ENCODE measurements around the gene PREB. TPM values are rescaled to one million over a fixed set of nuclear protein-coding genes. Genes with fewer than 3 reads are reported as not detected.

PREB gene
- total and polyA plus RNA-seq, 2 of the 13 experiments (the other 11 are each of a cell fraction or from before 2014, with no cell fraction given), result 112 to 192 TPM

DNA sequence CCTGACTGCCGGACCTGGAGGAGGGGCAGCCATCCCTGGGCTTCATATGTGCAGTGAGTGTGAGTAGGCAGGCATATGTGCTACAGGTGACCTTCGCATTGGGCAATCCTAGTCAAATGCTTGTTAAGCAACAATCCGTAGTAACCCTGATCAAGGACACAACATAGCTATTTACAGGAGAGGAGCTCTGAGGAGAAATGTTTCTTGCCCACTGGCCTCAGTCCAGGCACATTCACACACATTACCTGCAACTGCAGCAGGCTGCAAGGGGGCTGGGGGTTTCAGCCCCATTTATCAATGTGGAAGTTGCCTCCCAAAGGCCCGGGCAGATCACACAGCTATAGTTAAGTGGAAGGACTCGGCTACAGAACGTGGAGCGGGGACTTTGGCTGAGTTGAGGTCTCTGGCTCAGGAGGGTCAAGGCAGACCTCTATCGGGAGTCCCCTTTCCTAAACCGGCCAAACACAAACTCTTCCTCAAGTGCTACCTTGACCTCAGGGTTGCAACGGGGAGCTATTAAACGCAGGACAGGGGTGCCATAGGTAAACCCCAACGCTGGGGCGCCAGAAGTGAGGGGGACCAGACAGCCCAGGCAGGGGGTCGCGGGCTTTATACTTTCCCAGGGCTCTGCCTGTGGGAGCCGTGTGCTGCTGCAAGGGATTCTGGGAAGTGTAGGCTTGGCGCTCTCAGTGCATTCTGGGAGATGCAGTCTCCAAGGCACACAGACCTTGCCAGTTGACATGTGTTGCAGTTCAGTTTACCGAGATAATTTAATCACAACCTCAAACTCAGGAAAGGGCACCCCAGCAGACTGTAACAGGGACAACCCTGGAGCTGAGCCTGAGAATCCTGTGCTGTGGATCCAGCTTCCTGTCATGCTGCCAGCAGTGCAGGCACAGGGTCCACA lies 38.4 kb downstream of the PREB start (continued):
- TF ChIP-seq ZNF207 (IDR thresholded peaks at IDR 0.05; ENCODE audit: borderline replicate concordance) (no peak), IKZF1 (IDR thresholded peaks at IDR 0.05) (no peak), ATF7-NPFF (CRISPR knock-in tag; IDR thresholded peaks at IDR 0.05; ENCODE audit: low read depth) (peak; percentile 79), ZNF605 (CRISPR knock-in tag; IDR thresholded peaks at IDR 0.05) (peak; percentile 89), ZNF564 (CRISPR knock-in tag; IDR thresholded peaks at IDR 0.05) (peak; percentile 96), ZNF598 (CRISPR knock-in tag; IDR thresholded peaks at IDR 0.05; ENCODE audit: borderline replicate concordance) (0 out of 2 replicates have a peak, but pooled peaks have one; percentile 57), AGO1 (IDR thresholded peaks at IDR 0.05; ENCODE audit: low read depth, low read length, poor library complexity, severe bottlenecking) (peak; percentile 53), FOXK1 (CRISPR knock-in tag; IDR thresholded peaks at IDR 0.05; ENCODE audit: borderline replicate concordance, low read depth) (peak; percentile 86), ZNF777 (CRISPR knock-in tag; IDR thresholded peaks at IDR 0.05) (peak; percentile 38; the same call in 1 of the 2 replicates), KLF12 (CRISPR knock-in tag; IDR thresholded peaks at IDR 0.05; ENCODE audit: borderline replicate concordance) (no peak), TFAP4 (IDR thresholded peaks at IDR 0.05; ENCODE audit: borderline replicate concordance, low read depth) (peak; percentile 97), HMGXB4 (CRISPR knock-in tag; IDR thresholded peaks at IDR 0.05; ENCODE audit: borderline replicate concordance in 1 of 2, low read depth in 1 of 2) (peak; percentile 36 to 70; a peak in 3 of 4 replicates), HNRNPL (IDR thresholded peaks at IDR 0.05; ENCODE audit: low read depth, low read length) (0 out of 2 replicates have a peak, but pooled peaks have one; percentile 36), RFX5 (IDR thresholded peaks at IDR 0.05; ENCODE audit: low read depth, low read length) (no peak), TBL1XR1 (IDR thresholded peaks at IDR 0.05; ENCODE audit: borderline replicate concordance, low read length, partially characterized antibody) (peak; percentile 76), ZFP1 (CRISPR knock-in tag; IDR thresholded peaks at IDR 0.05) (peak; percentile 92; the same call in 1 of the 2 replicates), GTF2F1 (IDR thresholded peaks at IDR 0.05; ENCODE audit: low read length) (no peak)
- TF ChIP-seq, protein P1, sequence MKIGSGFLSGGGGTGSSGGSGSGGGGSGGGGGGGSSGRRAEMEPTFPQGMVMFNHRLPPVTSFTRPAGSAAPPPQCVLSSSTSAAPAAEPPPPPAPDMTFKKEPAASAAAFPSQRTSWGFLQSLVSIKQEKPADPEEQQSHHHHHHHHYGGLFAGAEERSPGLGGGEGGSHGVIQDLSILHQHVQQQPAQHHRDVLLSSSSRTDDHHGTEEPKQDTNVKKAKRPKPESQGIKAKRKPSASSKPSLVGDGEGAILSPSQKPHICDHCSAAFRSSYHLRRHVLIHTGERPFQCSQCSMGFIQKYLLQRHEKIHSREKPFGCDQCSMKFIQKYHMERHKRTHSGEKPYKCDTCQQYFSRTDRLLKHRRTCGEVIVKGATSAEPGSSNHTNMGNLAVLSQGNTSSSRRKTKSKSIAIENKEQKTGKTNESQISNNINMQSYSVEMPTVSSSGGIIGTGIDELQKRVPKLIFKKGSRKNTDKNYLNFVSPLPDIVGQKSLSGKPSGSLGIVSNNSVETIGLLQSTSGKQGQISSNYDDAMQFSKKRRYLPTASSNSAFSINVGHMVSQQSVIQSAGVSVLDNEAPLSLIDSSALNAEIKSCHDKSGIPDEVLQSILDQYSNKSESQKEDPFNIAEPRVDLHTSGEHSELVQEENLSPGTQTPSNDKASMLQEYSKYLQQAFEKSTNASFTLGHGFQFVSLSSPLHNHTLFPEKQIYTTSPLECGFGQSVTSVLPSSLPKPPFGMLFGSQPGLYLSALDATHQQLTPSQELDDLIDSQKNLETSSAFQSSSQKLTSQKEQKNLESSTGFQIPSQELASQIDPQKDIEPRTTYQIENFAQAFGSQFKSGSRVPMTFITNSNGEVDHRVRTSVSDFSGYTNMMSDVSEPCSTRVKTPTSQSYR (CRISPR knock-in tag; IDR thresholded peaks at IDR 0.05; ENCODE audit: borderline replicate concordance), result peak; percentile 93
- TF ChIP-seq, protein P2, sequence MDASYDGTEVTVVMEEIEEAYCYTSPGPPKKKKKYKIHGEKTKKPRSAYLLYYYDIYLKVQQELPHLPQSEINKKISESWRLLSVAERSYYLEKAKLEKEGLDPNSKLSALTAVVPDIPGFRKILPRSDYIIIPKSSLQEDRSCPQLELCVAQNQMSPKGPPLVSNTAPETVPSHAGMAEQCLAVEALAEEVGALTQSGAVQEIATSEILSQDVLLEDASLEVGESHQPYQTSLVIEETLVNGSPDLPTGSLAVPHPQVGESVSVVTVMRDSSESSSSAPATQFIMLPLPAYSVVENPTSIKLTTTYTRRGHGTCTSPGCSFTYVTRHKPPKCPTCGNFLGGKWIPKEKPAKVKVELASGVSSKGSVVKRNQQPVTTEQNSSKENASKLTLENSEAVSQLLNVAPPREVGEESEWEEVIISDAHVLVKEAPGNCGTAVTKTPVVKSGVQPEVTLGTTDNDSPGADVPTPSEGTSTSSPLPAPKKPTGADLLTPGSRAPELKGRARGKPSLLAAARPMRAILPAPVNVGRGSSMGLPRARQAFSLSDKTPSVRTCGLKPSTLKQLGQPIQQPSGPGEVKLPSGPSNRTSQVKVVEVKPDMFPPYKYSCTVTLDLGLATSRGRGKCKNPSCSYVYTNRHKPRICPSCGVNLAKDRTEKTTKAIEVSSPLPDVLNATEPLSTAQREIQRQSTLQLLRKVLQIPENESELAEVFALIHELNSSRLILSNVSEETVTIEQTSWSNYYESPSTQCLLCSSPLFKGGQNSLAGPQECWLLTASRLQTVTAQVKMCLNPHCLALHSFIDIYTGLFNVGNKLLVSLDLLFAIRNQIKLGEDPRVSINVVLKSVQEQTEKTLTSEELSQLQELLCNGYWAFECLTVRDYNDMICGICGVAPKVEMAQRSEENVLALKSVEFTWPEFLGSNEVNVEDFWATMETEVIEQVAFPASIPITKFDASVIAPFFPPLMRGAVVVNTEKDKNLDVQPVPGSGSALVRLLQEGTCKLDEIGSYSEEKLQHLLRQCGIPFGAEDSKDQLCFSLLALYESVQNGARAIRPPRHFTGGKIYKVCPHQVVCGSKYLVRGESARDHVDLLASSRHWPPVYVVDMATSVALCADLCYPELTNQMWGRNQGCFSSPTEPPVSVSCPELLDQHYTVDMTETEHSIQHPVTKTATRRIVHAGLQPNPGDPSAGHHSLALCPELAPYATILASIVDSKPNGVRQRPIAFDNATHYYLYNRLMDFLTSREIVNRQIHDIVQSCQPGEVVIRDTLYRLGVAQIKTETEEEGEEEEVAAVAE (CRISPR knock-in tag; IDR thresholded peaks at IDR 0.05; ENCODE audit: borderline replicate concordance), result peak; percentile 94

Measured in HepG2 (cell line).